HEK293 (cell line): ENCODE data around the gene FOXN3.

ENCODE experiments used
- CTCF ChIA-PET: fragments of 350-600 bp; formaldehyde crosslinking; extraction: SDS; loops from one replicate; lab custom pipeline; 2021; ENCODE audit warnings: antibody characterized with exemption; lab: Yijun Ruan, JAX
- POLR2A ChIA-PET: fragments of 300-600 bp; formaldehyde crosslinking; extraction: SDS; loops from one replicate; lab custom pipeline; 2020; ENCODE audit warnings: antibody characterized with exemption, inconsistent platforms; lab: Yijun Ruan, JAX
- H3K27ac ChIP-seq: fragments of 200-500 bp; sonication (Bioruptor generic); 2 replicates; pipeline ENCODE4 v1.5.1; 2014; ENCODE audit warnings: low read depth, low read length, control low read depth, inconsistent platforms; ENCODE audit errors: extremely low read depth
- H3K36me3 ChIP-seq, 2 experiments: fragments of 200-500 bp in 1 of 2; sonication (Bioruptor generic) in 1 of 2; 1 replicate in 1 of 2; 2 replicates in 1 of 2; pipeline ENCODE4 v1.5.1; 2014 to 2017; ENCODE audit warnings: inconsistent platforms in 2 of 2, low read length in 2 of 2; ENCODE audit not compliant: control insufficient read depth in 2 of 2, insufficient read depth in 1 of 2
- H3K4me1 ChIP-seq: fragments of 200-500 bp; sonication (Bioruptor generic); 2 replicates; pipeline ENCODE4 v1.5.1; 2014; ENCODE audit warnings: mild to moderate bottlenecking, low read length, inconsistent platforms; ENCODE audit not compliant: control insufficient read depth, insufficient read depth
- H3K4me3 ChIP-seq: 2 replicates; pipeline ENCODE4 v1.5.1; 2011; ENCODE audit warnings: low read depth, mild to moderate bottlenecking, control low read depth, low read length, moderate library complexity
- H3K9me3 ChIP-seq: fragments of 200-500 bp; sonication (Bioruptor generic); 2 replicates; pipeline ENCODE4 v1.5.1; 2014; ENCODE audit warnings: low read depth, low read length, inconsistent platforms; ENCODE audit not compliant: control insufficient read depth, insufficient read depth
- GFI1B ChIP-seq: fragments of 450-650 bp; formaldehyde crosslinking; IDR thresholded peaks from 2 replicates; pipeline ENCODE4 v1.5.1; 2016; ENCODE audit warnings: missing biosample characterization, missing genetic modification characterization
- GLI4 ChIP-seq: fragments of 450-650 bp; formaldehyde crosslinking; IDR thresholded peaks from 2 replicates; pipeline ENCODE4 v1.5.1; 2016; ENCODE audit warnings: missing biosample characterization, missing genetic modification characterization
- KLF8 ChIP-seq: fragments of 450-650 bp; formaldehyde crosslinking; IDR thresholded peaks from 2 replicates; pipeline ENCODE4 v1.5.1; 2016; ENCODE audit warnings: missing biosample characterization, missing genetic modification characterization
- MEIS1 ChIP-seq: sonication (generic); formaldehyde crosslinking; IDR thresholded peaks from 2 replicates; pipeline ENCODE4 v1.8.1; 2022; ENCODE audit warnings: missing genetic modification reagents, mild to moderate bottlenecking, borderline replicate concordance
- RBAK ChIP-seq: fragments of 450-650 bp; formaldehyde crosslinking; IDR thresholded peaks from 2 replicates; pipeline ENCODE4 v1.5.1; 2016; ENCODE audit warnings: missing biosample characterization, missing genetic modification characterization
- SP3 ChIP-seq: fragments of 450-650 bp; formaldehyde crosslinking; IDR thresholded peaks from 2 replicates; pipeline ENCODE4 v1.5.1; 2016; ENCODE audit warnings: missing biosample characterization, missing genetic modification characterization
- ZBTB7A ChIP-seq: fragments of 450-650 bp; formaldehyde crosslinking; IDR thresholded peaks from 2 replicates; pipeline ENCODE4 v1.5.1; 2016; ENCODE audit warnings: low read depth, missing biosample characterization, missing genetic modification characterization
- ZNF112 ChIP-seq: fragments of 450-650 bp; formaldehyde crosslinking; IDR thresholded peaks from 2 replicates; pipeline ENCODE4 v1.5.0; 2017; ENCODE audit warnings: missing biosample characterization, missing genetic modification characterization
- ZNF670 ChIP-seq: fragments of 450-650 bp; formaldehyde crosslinking; IDR thresholded peaks from 2 replicates; pipeline ENCODE4 v1.5.1; 2016; ENCODE audit warnings: missing biosample characterization, missing genetic modification characterization, low read depth
- ZNF76 ChIP-seq: fragments of 450-650 bp; formaldehyde crosslinking; IDR thresholded peaks from 2 replicates; pipeline ENCODE4; 2016; ENCODE audit warnings: low read depth, missing biosample characterization, missing genetic modification characterization, borderline replicate concordance
- ZNF830 ChIP-seq: fragments of 450-650 bp; IDR thresholded peaks from 2 replicates; pipeline ENCODE4 v1.5.0; 2018; ENCODE audit warnings: missing biosample characterization, missing genetic modification characterization, low read depth, mild to moderate bottlenecking, moderate library complexity
- ZSCAN30 ChIP-seq: fragments of 450-650 bp; IDR thresholded peaks from 2 replicates; pipeline ENCODE4 v1.5.1; 2018; ENCODE audit warnings: missing biosample characterization, mild to moderate bottlenecking, missing genetic modification characterization, moderate library complexity
- TF ChIP-seq, protein P1 (sequence below): fragments of 450-650 bp; formaldehyde crosslinking; IDR thresholded peaks from 2 replicates; pipeline ENCODE4 v1.5.1; 2016; ENCODE audit warnings: missing biosample characterization, missing genetic modification characterization
- TF ChIP-seq, protein P2 (sequence below): fragments of 450-650 bp; formaldehyde crosslinking; IDR thresholded peaks from 2 replicates; pipeline ENCODE4 v1.5.1; 2016; ENCODE audit warnings: missing biosample characterization, missing genetic modification characterization
- TF ChIP-seq, protein P3 (sequence below): fragments of 450-650 bp; formaldehyde crosslinking; IDR thresholded peaks from 2 replicates; pipeline ENCODE4 v1.5.1; 2016; ENCODE audit warnings: missing biosample characterization, missing genetic modification characterization, borderline replicate concordance
- TF ChIP-seq, protein P4 (sequence below): fragments of 450-650 bp; formaldehyde crosslinking; IDR thresholded peaks from 2 replicates; pipeline ENCODE4 v1.5.0; 2017; ENCODE audit warnings: missing biosample characterization, missing genetic modification characterization, borderline replicate concordance
- TF ChIP-seq, protein P5 (sequence below): fragments of 450-650 bp; formaldehyde crosslinking; IDR thresholded peaks from 2 replicates; pipeline ENCODE4 v1.5.1; 2016; ENCODE audit warnings: missing biosample characterization, missing genetic modification characterization
- TF ChIP-seq, protein P6 (sequence below): fragments of 450-650 bp; formaldehyde crosslinking; IDR thresholded peaks from 2 replicates; pipeline ENCODE4 v1.5.1; 2016; ENCODE audit warnings: missing biosample characterization, missing genetic modification characterization

The FOXN3 gene, protein sequence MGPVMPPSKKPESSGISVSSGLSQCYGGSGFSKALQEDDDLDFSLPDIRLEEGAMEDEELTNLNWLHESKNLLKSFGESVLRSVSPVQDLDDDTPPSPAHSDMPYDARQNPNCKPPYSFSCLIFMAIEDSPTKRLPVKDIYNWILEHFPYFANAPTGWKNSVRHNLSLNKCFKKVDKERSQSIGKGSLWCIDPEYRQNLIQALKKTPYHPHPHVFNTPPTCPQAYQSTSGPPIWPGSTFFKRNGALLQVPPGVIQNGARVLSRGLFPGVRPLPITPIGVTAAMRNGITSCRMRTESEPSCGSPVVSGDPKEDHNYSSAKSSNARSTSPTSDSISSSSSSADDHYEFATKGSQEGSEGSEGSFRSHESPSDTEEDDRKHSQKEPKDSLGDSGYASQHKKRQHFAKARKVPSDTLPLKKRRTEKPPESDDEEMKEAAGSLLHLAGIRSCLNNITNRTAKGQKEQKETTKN

DNA sequence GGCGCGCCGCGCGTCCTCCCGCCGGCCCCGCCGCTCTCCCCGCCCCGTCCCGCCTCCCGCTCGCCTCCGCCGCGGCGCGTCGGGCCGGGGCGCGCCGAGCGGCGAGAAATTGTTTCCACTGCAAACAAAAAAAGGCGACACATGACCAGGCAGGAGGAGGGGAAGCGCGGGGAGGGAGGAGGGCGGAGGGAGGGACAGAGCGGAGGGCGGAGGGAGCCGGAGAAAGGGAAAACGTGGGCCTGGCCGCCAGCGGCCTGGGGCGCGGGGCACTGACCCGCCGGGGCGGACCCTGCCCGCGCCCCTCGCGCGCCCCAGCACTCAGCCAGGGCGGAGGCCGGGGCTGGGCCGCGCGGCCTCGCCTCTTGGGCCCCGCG is at the start of gene FOXN3:
Gene FOXN3 (minus strand): TSS at position 143 of the 374 bp plus-strand sequence. CDS start 4,757 bp downstream, outside the sequence.
- peak within 1 kb of the TSS; percentile 81 for H3K4me3 ChIP-seq
- H3K4me1 ChIP-seq, result peaks cover 10% of the 10 kb centered on the region
- ChIA-PET CTCF (no interaction called here), POLR2A (no interaction called here)
- H3K9me3 ChIP-seq, result no peaks in the 10 kb centered on the region
- peaks cover 0 to 3% of the 10 kb centered on the region in 2 experiments; a peak in 2 of 3 replicates for H3K36me3 ChIP-seq
- peak within 1 kb of the TSS; percentile 95 for H3K27ac ChIP-seq
- TF ChIP-seq, protein P1, sequence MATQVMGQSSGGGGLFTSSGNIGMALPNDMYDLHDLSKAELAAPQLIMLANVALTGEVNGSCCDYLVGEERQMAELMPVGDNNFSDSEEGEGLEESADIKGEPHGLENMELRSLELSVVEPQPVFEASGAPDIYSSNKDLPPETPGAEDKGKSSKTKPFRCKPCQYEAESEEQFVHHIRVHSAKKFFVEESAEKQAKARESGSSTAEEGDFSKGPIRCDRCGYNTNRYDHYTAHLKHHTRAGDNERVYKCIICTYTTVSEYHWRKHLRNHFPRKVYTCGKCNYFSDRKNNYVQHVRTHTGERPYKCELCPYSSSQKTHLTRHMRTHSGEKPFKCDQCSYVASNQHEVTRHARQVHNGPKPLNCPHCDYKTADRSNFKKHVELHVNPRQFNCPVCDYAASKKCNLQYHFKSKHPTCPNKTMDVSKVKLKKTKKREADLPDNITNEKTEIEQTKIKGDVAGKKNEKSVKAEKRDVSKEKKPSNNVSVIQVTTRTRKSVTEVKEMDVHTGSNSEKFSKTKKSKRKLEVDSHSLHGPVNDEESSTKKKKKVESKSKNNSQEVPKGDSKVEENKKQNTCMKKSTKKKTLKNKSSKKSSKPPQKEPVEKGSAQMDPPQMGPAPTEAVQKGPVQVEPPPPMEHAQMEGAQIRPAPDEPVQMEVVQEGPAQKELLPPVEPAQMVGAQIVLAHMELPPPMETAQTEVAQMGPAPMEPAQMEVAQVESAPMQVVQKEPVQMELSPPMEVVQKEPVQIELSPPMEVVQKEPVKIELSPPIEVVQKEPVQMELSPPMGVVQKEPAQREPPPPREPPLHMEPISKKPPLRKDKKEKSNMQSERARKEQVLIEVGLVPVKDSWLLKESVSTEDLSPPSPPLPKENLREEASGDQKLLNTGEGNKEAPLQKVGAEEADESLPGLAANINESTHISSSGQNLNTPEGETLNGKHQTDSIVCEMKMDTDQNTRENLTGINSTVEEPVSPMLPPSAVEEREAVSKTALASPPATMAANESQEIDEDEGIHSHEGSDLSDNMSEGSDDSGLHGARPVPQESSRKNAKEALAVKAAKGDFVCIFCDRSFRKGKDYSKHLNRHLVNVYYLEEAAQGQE, result no peak
- no peak for TF ChIP-seq ZSCAN30 (tag by site-specific recombination)
- peak; percentile 69; the same call in 1 of the 2 replicates for TF ChIP-seq KLF8 (tag by site-specific recombination)
- no peak for TF ChIP-seq RBAK
- TF ChIP-seq, protein P2, sequence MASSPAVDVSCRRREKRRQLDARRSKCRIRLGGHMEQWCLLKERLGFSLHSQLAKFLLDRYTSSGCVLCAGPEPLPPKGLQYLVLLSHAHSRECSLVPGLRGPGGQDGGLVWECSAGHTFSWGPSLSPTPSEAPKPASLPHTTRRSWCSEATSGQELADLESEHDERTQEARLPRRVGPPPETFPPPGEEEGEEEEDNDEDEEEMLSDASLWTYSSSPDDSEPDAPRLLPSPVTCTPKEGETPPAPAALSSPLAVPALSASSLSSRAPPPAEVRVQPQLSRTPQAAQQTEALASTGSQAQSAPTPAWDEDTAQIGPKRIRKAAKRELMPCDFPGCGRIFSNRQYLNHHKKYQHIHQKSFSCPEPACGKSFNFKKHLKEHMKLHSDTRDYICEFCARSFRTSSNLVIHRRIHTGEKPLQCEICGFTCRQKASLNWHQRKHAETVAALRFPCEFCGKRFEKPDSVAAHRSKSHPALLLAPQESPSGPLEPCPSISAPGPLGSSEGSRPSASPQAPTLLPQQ (tag by site-specific recombination), result no peak
- TF ChIP-seq, protein P3, sequence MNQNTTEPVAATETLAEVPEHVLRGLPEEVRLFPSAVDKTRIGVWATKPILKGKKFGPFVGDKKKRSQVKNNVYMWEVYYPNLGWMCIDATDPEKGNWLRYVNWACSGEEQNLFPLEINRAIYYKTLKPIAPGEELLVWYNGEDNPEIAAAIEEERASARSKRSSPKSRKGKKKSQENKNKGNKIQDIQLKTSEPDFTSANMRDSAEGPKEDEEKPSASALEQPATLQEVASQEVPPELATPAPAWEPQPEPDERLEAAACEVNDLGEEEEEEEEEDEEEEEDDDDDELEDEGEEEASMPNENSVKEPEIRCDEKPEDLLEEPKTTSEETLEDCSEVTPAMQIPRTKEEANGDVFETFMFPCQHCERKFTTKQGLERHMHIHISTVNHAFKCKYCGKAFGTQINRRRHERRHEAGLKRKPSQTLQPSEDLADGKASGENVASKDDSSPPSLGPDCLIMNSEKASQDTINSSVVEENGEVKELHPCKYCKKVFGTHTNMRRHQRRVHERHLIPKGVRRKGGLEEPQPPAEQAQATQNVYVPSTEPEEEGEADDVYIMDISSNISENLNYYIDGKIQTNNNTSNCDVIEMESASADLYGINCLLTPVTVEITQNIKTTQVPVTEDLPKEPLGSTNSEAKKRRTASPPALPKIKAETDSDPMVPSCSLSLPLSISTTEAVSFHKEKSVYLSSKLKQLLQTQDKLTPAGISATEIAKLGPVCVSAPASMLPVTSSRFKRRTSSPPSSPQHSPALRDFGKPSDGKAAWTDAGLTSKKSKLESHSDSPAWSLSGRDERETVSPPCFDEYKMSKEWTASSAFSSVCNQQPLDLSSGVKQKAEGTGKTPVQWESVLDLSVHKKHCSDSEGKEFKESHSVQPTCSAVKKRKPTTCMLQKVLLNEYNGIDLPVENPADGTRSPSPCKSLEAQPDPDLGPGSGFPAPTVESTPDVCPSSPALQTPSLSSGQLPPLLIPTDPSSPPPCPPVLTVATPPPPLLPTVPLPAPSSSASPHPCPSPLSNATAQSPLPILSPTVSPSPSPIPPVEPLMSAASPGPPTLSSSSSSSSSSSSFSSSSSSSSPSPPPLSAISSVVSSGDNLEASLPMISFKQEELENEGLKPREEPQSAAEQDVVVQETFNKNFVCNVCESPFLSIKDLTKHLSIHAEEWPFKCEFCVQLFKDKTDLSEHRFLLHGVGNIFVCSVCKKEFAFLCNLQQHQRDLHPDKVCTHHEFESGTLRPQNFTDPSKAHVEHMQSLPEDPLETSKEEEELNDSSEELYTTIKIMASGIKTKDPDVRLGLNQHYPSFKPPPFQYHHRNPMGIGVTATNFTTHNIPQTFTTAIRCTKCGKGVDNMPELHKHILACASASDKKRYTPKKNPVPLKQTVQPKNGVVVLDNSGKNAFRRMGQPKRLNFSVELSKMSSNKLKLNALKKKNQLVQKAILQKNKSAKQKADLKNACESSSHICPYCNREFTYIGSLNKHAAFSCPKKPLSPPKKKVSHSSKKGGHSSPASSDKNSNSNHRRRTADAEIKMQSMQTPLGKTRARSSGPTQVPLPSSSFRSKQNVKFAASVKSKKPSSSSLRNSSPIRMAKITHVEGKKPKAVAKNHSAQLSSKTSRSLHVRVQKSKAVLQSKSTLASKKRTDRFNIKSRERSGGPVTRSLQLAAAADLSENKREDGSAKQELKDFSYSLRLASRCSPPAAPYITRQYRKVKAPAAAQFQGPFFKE (tag by site-specific recombination), result no peak
- no peak for TF ChIP-seq GLI4
- TF ChIP-seq MEIS1 (CRISPR knock-in tag), result no peak
- TF ChIP-seq, protein P4, sequence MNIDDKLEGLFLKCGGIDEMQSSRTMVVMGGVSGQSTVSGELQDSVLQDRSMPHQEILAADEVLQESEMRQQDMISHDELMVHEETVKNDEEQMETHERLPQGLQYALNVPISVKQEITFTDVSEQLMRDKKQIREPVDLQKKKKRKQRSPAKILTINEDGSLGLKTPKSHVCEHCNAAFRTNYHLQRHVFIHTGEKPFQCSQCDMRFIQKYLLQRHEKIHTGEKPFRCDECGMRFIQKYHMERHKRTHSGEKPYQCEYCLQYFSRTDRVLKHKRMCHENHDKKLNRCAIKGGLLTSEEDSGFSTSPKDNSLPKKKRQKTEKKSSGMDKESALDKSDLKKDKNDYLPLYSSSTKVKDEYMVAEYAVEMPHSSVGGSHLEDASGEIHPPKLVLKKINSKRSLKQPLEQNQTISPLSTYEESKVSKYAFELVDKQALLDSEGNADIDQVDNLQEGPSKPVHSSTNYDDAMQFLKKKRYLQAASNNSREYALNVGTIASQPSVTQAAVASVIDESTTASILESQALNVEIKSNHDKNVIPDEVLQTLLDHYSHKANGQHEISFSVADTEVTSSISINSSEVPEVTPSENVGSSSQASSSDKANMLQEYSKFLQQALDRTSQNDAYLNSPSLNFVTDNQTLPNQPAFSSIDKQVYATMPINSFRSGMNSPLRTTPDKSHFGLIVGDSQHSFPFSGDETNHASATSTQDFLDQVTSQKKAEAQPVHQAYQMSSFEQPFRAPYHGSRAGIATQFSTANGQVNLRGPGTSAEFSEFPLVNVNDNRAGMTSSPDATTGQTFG (tag by site-specific recombination), result no peak
- no peak for TF ChIP-seq ZNF112
- no peak for TF ChIP-seq ZNF76 (tag by site-specific recombination)
- no peak for TF ChIP-seq ZNF670 (tag by site-specific recombination)
- no peak for TF ChIP-seq GFI1B (tag by site-specific recombination)
- TF ChIP-seq, protein P5, sequence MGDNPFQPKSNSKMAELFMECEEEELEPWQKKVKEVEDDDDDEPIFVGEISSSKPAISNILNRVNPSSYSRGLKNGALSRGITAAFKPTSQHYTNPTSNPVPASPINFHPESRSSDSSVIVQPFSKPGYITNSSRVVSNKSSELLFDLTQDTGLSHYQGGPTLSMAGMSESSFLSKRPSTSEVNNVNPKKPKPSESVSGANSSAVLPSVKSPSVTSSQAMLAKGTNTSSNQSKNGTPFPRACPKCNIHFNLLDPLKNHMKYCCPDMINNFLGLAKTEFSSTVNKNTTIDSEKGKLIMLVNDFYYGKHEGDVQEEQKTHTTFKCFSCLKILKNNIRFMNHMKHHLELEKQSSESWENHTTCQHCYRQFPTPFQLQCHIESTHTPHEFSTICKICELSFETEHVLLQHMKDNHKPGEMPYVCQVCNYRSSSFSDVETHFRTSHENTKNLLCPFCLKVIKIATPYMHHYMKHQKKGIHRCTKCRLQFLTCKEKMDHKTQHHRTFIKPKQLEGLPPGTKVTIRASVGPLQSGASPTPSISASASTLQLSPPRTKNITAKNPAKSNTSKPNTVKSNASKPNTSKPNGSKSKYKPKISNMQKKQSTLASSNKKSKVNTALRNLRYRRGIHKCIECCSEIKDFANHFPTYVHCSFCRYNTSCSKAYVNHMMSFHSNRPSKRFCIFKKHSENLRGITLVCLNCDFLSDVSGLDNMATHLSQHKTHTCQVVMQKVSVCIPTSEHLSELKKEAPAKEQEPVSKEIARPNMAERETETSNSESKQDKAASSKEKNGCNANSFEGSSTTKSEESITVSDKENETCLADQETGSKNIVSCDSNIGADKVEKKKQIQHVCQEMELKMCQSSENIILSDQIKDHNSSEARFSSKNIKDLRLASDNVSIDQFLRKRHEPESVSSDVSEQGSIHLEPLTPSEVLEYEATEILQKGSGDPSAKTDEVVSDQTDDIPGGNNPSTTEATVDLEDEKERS (tag by site-specific recombination), result no peak
- TF ChIP-seq, protein P6, sequence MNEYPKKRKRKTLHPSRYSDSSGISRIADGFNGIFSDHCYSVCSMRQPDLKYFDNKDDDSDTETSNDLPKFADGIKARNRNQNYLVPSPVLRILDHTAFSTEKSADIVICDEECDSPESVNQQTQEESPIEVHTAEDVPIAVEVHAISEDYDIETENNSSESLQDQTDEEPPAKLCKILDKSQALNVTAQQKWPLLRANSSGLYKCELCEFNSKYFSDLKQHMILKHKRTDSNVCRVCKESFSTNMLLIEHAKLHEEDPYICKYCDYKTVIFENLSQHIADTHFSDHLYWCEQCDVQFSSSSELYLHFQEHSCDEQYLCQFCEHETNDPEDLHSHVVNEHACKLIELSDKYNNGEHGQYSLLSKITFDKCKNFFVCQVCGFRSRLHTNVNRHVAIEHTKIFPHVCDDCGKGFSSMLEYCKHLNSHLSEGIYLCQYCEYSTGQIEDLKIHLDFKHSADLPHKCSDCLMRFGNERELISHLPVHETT (tag by site-specific recombination), result no peak
- TF ChIP-seq ZNF830 (tag by site-specific recombination), result no peak
- no peak for TF ChIP-seq ZBTB7A (tag by site-specific recombination)
- TF ChIP-seq SP3 (tag by site-specific recombination), result peak; percentile 75
